Right ventricle myocardium inferior (tissue), 1 donor: Measurements from ENCODE around the gene NCAPD2. TPM values are rescaled to one million over a fixed set of nuclear protein-coding genes. Genes with fewer than 3 reads are reported as not detected.
A peak's percentile ranks its signal among the peaks of the same experiment; 100 is the strongest.
"Not testable (repeated sequence)": the region's sequence is repeated elsewhere in the genome, so short reads cannot be mapped to it uniquely, and the experiment has no call there.

ENCODE experiments used
- ATAC-seq: fragments of 200-7000 bp; cut with Tn5 transposase; one replicate; pipeline ENCODE4 v1.9.1; 2020; ENCODE audit warnings: mild to moderate bottlenecking, moderate library complexity
- DNase-seq: peaks from one replicate; pipeline ENCODE4 v3.0.0; 2021; ENCODE audit errors: missing footprints
- intact Hi-C: fragments of 100-400 bp; cut with DNase I; formaldehyde crosslinking; loops from one replicate; pipeline ENCODE4 v1.11.0; 2022
- total RNA-seq: library from RNA; stranded (reverse); fragmentation: NEBNext Ultra II Directional; extraction: Animal tissue kit (Norgen Biotek cat#: 25700); gene quantifications from one replicate; pipeline ENCODE4 v1.2.1, GENCODE V29; 2021
- donor health status: DM: no; HTN: yes; CAD: no; lungs with severe emphysema.

The NCAPD2 gene
- total RNA-seq, 1 donor from 2014 or later, result 11.6 TPM

- intact Hi-C loops, result no loop called here
- ATAC-seq (no peak), DNase-seq (no peak)
Measured at GRCh38 chr12:6528539-6529235, 34.8 kb downstream of the NCAPD2 start.

- intact Hi-C loops, result no loop called here
- no peak for ATAC-seq
- DNase-seq, result no peak
Measured at GRCh38 chr12:6529291-6529737, 35.4 kb downstream of the NCAPD2 start.

- intact Hi-C loops, result loop anchor here (5.0 kb wide), 1 partner anchor 203 kb away; no protein-coding TSS in a partner anchor
Measured at GRCh38 chr12:6530576-6531260, 36.8 kb downstream of the NCAPD2 start.

GRCh38 chr12:6532051-6532926 lies 38.4 kb downstream of the NCAPD2 start:
- ATAC-seq (no peak), DNase-seq (peak; percentile 74)
- intact Hi-C loops, result loop anchor here (5.0 kb wide), 1 partner anchor 205 kb away; no protein-coding TSS in a partner anchor

More at GRCh38 chr12:6530576-6531260, 36.8 kb downstream of the NCAPD2 start:
- DNase-seq (no peak), ATAC-seq (no peak)

GRCh38 chr12:6532927-6533652 lies 39.2 kb downstream of the NCAPD2 start:
- ATAC-seq (peak; percentile 60), DNase-seq (peak; percentile 78)
- intact Hi-C loops, result loop anchor here (1.0 to 5.0 kb wide), 4 partner anchors 20 to 206 kb away; partner anchors contain the start of genes MRPL51 and VAMP1

- no peak for ATAC-seq
- no peak for DNase-seq
- intact Hi-C loops, result loop anchor here (1.0 to 5.0 kb wide), 4 partner anchors 20 to 206 kb away; partner anchors contain the start of genes MRPL51 and VAMP1
Measured at GRCh38 chr12:6533653-6533922, 39.7 kb downstream of the NCAPD2 start.

- intact Hi-C loops, result loop anchor here (1.0 to 5.0 kb wide), 5 partner anchors 19 to 207 kb away; partner anchors contain the start of genes MRPL51, TAPBPL and VAMP1
- DNase-seq, result peak; percentile 95
Measured at GRCh38 chr12:6533923-6534694, 40.2 kb downstream of the NCAPD2 start, which contains the start of gene GAPDH. GAPDH (plus strand) TSS chr12:6534517; CDS start chr12:6534833, 316 bp downstream.

GRCh38 chr12:6534695-6534944 lies 40.7 kb downstream of the NCAPD2 start:
- intact Hi-C loops, result loop anchor here (1.0 to 5.0 kb wide), 2 partner anchors 82 to 207 kb away; partner anchors contain the start of gene TAPBPL
- DNase-seq, result peak; percentile 90
- ATAC-seq, result peak; percentile 38

More at GRCh38 chr12:6533923-6534694, 40.2 kb downstream of the NCAPD2 start, which contains the start of gene GAPDH:
- ATAC-seq, result peak; percentile 86

GRCh38 chr12:6534945-6535696 lies 41.2 kb downstream of the NCAPD2 start:
- peak; percentile 89 for DNase-seq
- ATAC-seq, result peak; percentile 14
- intact Hi-C loops, result loop anchor here (1.0 to 5.0 kb wide), 3 partner anchors 83 to 208 kb away; partner anchors contain the start of gene TAPBPL

- intact Hi-C loops, result loop anchor here (5.0 kb wide), 1 partner anchor 113 kb away; no protein-coding TSS in a partner anchor
- DNase-seq, result no peak
- no peak for ATAC-seq
Measured at GRCh38 chr12:6535697-6535946, 41.7 kb downstream of the NCAPD2 start.

GRCh38 chr12:6535960-6536847 lies 42.3 kb downstream of the NCAPD2 start:
- DNase-seq, result no peak
- ATAC-seq, result no peak
- intact Hi-C loops, result loop anchor here (5.0 kb wide), 1 partner anchor 114 kb away; no protein-coding TSS in a partner anchor

- intact Hi-C loops, result loop anchor here (5.0 kb wide), 1 partner anchor 115 kb away; no protein-coding TSS in a partner anchor
Measured at GRCh38 chr12:6536894-6537579, 43.1 kb downstream of the NCAPD2 start.

GRCh38 chr12:6537580-6538419 lies 43.9 kb downstream of the NCAPD2 start:
- intact Hi-C loops, result loop anchor here (5.0 kb wide), 1 partner anchor 115 kb away; no protein-coding TSS in a partner anchor
- ATAC-seq, result not testable (repeated sequence)
- peak; percentile 91 for DNase-seq

More at GRCh38 chr12:6536894-6537579, 43.1 kb downstream of the NCAPD2 start:
- DNase-seq (no peak), ATAC-seq (no peak)
